ENCODE measurements around the gene TARBP1.

TARBP1 gene

GRCh38 chr1:234484218-234484617, 5.2 kb upstream of the TARBP1 start:
- Mint-ChIP-seq H3K9me3 (no peaks in the 10 kb centered on the region), H3K27ac (no peak overlapping the region), H3K4me1 (ENCODE audit: low read depth) (peaks cover 26% of the 10 kb centered on the region), H3K4me3 (no peak overlapping the region), H3K27me3 (ENCODE audit: low read depth) (peaks cover 16% of the 10 kb centered on the region), H3K36me3 (ENCODE audit: low read depth) (no peaks in the 10 kb centered on the region)

GRCh38 chr1:234481771-234482170, 2.8 kb upstream of the TARBP1 start:
- Mint-ChIP-seq H3K27ac (peak overlapping the region; percentile 3), H3K4me1 (ENCODE audit: low read depth) (peaks cover 16% of the 10 kb centered on the region), H3K4me3 (no peak overlapping the region), H3K9me3 (no peaks in the 10 kb centered on the region), H3K27me3 (ENCODE audit: low read depth) (peaks cover 16% of the 10 kb centered on the region), H3K36me3 (ENCODE audit: low read depth) (no peaks in the 10 kb centered on the region)

DNA sequence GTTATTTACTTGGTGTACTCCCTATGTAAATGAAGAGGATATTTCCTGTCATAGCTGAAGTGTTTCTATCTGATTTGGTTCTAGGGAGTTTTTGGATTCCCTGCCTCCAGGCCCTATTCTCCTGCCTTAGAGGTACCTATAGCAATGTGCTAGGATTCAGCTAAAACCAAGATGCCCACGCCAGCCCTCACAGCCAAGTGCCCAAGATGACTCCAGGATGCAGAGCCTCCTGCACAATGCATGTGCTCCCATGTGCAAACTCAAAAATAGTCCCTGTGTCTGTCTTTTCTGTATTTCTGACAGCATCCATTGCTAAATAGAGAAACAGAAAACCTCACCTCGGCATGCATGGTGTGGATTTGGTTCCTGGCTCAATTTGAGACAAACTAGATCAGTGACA, 887 bp upstream of the TARBP1 start:
- Mint-ChIP-seq H3K4me3 (no peak overlapping the region), H3K4me1 (ENCODE audit: low read depth) (peaks cover 27% of the 10 kb centered on the region), H3K36me3 (ENCODE audit: low read depth) (peaks cover 6% of the 10 kb centered on the region), H3K9me3 (peaks cover 4% of the 10 kb centered on the region), H3K27ac (no peak overlapping the region), H3K27me3 (ENCODE audit: low read depth) (peaks cover 16% of the 10 kb centered on the region)

DNA sequence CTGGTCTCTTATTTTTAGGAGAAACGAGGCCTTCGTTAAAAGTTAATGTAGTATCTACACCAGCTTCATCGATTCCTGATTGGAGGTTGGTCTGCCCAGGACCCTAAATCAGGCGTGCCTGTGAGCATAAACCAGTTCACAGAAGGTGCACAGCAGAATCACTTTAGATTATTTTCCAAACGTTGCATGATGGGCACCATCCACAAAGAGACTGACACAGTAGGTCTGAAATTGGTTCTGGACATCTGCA, 256 bp upstream of the TARBP1 start:
- peaks cover 6% of the 10 kb centered on the region for H3K36me3 Mint-ChIP-seq (ENCODE audit: low read depth)
- peak overlapping the region; percentile 76 for H3K27ac Mint-ChIP-seq
- peaks cover 16% of the 10 kb centered on the region for H3K27me3 Mint-ChIP-seq (ENCODE audit: low read depth)
- H3K4me1 Mint-ChIP-seq (ENCODE audit: low read depth): peaks cover 32% of the 10 kb centered on the region
- peaks cover 4% of the 10 kb centered on the region for H3K9me3 Mint-ChIP-seq
- H3K4me3 Mint-ChIP-seq: peak overlapping the region; percentile 59

- peak overlapping the region; percentile 79 for H3K4me3 Mint-ChIP-seq
- H3K4me1 Mint-ChIP-seq (ENCODE audit: low read depth): peaks cover 41% of the 10 kb centered on the region
- peaks cover 7% of the 10 kb centered on the region for H3K36me3 Mint-ChIP-seq (ENCODE audit: low read depth)
- peaks cover 4% of the 10 kb centered on the region for H3K9me3 Mint-ChIP-seq
- peaks cover 15% of the 10 kb centered on the region for H3K27me3 Mint-ChIP-seq (ENCODE audit: low read depth)
- peak overlapping the region; percentile 79 for H3K27ac Mint-ChIP-seq
Measured at GRCh38 chr1:234478152-234478480, 863 bp downstream of the TARBP1 start.

GRCh38 chr1:234477386-234478151, 1.4 kb downstream of the TARBP1 start:
- H3K4me1 Mint-ChIP-seq (ENCODE audit: low read depth): peaks cover 46% of the 10 kb centered on the region
- H3K36me3 Mint-ChIP-seq (ENCODE audit: low read depth): peaks cover 7% of the 10 kb centered on the region
- H3K4me3 Mint-ChIP-seq: peak overlapping the region; percentile 79
- peaks cover 9% of the 10 kb centered on the region for H3K27me3 Mint-ChIP-seq (ENCODE audit: low read depth)
- peak overlapping the region; percentile 79 for H3K27ac Mint-ChIP-seq
- H3K9me3 Mint-ChIP-seq: peaks cover 4% of the 10 kb centered on the region

DNA sequence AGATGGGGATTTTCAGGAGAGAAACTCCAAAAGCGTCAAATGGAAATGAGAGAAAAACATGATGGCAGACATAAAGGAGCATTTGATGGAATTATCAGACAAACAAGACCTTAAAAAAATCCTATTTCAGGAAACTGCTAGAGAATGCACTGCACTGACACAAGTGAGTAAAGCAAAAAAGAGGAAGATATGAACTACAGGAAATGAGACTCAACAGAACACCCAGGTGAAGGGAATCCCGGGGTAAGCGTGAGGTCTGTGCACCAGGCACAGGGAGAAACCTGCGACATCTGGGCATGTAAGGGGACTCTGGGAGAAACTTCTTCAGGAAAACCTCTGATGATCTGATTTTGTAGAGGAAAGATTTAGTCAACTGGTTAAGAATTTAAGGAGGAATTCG, 2.8 kb downstream of the TARBP1 start:
- peaks cover 7% of the 10 kb centered on the region for H3K36me3 Mint-ChIP-seq (ENCODE audit: low read depth)
- H3K27ac Mint-ChIP-seq: peak overlapping the region; percentile 73
- H3K9me3 Mint-ChIP-seq: peaks cover 4% of the 10 kb centered on the region
- no peaks in the 10 kb centered on the region for H3K27me3 Mint-ChIP-seq (ENCODE audit: low read depth)
- H3K4me3 Mint-ChIP-seq: peak overlapping the region; percentile 66
- H3K4me1 Mint-ChIP-seq (ENCODE audit: low read depth): peaks cover 46% of the 10 kb centered on the region

GRCh38 chr1:234475167-234475793, 3.7 kb downstream of the TARBP1 start:
- H3K4me3 Mint-ChIP-seq: no peak overlapping the region
- H3K27me3 Mint-ChIP-seq (ENCODE audit: low read depth): no peaks in the 10 kb centered on the region
- peaks cover 8% of the 10 kb centered on the region for H3K36me3 Mint-ChIP-seq (ENCODE audit: low read depth)
- H3K27ac Mint-ChIP-seq: no peak overlapping the region
- H3K9me3 Mint-ChIP-seq: peaks cover 4% of the 10 kb centered on the region
- H3K4me1 Mint-ChIP-seq (ENCODE audit: low read depth): peaks cover 46% of the 10 kb centered on the region

- Mint-ChIP-seq H3K4me1 (ENCODE audit: low read depth) (peaks cover 43% of the 10 kb centered on the region), H3K9me3 (peaks cover 4% of the 10 kb centered on the region), H3K36me3 (ENCODE audit: low read depth) (peaks cover 10% of the 10 kb centered on the region), H3K27ac (no peak overlapping the region), H3K27me3 (ENCODE audit: low read depth) (no peaks in the 10 kb centered on the region), H3K4me3 (no peak overlapping the region)
Measured at GRCh38 chr1:234474375-234474774, 4.6 kb downstream of the TARBP1 start.

GRCh38 chr1:234473118-234473517, 5.9 kb downstream of the TARBP1 start:
- Mint-ChIP-seq H3K36me3 (ENCODE audit: low read depth) (peaks cover 14% of the 10 kb centered on the region), H3K27ac (peak overlapping the region; percentile 66), H3K9me3 (peaks cover 4% of the 10 kb centered on the region), H3K27me3 (ENCODE audit: low read depth) (no peaks in the 10 kb centered on the region), H3K4me1 (ENCODE audit: low read depth) (peaks cover 39% of the 10 kb centered on the region), H3K4me3 (peak overlapping the region; percentile 22)

GRCh38 chr1:234469376-234469775, 9.6 kb downstream of the TARBP1 start:
- Mint-ChIP-seq H3K27me3 (ENCODE audit: low read depth) (no peaks in the 10 kb centered on the region), H3K4me3 (no peak overlapping the region), H3K4me1 (ENCODE audit: low read depth) (peaks cover 22% of the 10 kb centered on the region), H3K27ac (no peak overlapping the region), H3K9me3 (no peaks in the 10 kb centered on the region), H3K36me3 (ENCODE audit: low read depth) (peaks cover 29% of the 10 kb centered on the region)

DNA sequence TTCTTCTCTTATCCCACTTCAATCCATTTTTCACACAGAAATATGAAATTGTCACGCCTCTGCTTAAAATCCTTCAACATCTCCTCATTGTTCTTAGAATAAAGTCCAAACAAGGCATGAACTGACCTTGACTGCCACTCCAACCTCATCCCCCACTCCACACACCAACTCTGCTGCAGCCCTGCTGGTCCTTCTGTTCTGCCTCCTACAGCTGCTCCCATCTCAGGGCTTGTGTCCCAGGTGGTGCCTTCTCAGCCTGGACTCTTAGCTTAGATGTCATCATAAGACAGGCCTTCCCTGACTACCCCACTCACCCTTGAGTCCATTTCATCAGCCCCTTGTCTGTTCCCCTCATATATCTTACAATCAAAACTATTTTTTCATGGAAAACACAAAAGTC, 10.4 kb downstream of the TARBP1 start:
- Mint-ChIP-seq H3K36me3 (ENCODE audit: low read depth) (peaks cover 29% of the 10 kb centered on the region), H3K27me3 (ENCODE audit: low read depth) (no peaks in the 10 kb centered on the region), H3K4me1 (ENCODE audit: low read depth) (peaks cover 17% of the 10 kb centered on the region), H3K4me3 (no peak overlapping the region), H3K9me3 (no peaks in the 10 kb centered on the region), H3K27ac (no peak overlapping the region)

DNA sequence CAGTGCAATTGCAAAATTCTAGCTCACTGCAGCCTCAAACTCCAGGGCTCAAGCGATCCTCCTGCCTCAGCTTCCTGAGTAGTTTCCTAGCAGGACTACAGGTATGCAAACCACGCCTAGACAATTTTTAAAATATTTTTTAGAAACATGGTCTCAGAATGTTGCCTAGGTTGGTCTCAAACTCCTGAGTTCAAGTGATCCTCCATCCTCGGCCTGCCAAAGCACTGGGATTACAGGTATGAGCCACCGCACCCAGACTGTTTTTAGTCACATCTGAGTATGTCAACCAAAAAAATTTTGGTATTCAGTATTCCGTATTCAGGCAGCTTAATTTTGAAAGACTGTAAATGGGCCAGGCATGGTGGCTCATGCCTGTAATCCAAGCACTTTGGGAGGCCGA, 11.2 kb downstream of the TARBP1 start:
- no peaks in the 10 kb centered on the region for H3K27me3 Mint-ChIP-seq (ENCODE audit: low read depth)
- H3K4me3 Mint-ChIP-seq: no peak overlapping the region
- no peak overlapping the region for H3K27ac Mint-ChIP-seq
- H3K36me3 Mint-ChIP-seq (ENCODE audit: low read depth): peaks cover 33% of the 10 kb centered on the region
- H3K9me3 Mint-ChIP-seq: no peaks in the 10 kb centered on the region
- peaks cover 9% of the 10 kb centered on the region for H3K4me1 Mint-ChIP-seq (ENCODE audit: low read depth)

DNA sequence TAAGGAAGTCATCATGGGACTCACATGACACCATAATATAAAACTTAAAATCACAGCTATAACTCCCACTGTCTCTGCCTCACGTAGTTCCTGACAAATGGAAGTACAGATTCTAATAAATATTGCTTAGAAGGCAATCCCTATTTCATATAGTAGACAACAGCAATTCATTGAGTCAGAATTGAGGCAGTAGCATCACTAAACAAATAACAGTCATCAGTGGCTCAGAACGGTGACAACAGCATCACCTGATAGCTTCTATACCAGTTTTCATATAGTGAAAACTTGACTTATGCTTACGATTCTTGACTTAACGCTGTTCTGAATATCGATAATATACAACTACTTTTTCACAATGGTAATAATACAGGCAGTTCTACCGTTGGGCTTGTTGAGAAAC, 12.0 kb downstream of the TARBP1 start:
- Mint-ChIP-seq H3K27me3 (ENCODE audit: low read depth) (no peaks in the 10 kb centered on the region), H3K27ac (no peak overlapping the region), H3K9me3 (no peaks in the 10 kb centered on the region), H3K36me3 (ENCODE audit: low read depth) (peaks cover 39% of the 10 kb centered on the region), H3K4me3 (no peak overlapping the region), H3K4me1 (ENCODE audit: low read depth) (peaks cover 8% of the 10 kb centered on the region)

GRCh38 chr1:234463749-234464148, 15.2 kb downstream of the TARBP1 start:
- H3K9me3 Mint-ChIP-seq: no peaks in the 10 kb centered on the region
- peaks cover 44% of the 10 kb centered on the region for H3K36me3 Mint-ChIP-seq (ENCODE audit: low read depth)
- H3K27ac Mint-ChIP-seq: no peak overlapping the region
- no peaks in the 10 kb centered on the region for H3K27me3 Mint-ChIP-seq (ENCODE audit: low read depth)
- peaks cover 8% of the 10 kb centered on the region for H3K4me1 Mint-ChIP-seq (ENCODE audit: low read depth)
- no peak overlapping the region for H3K4me3 Mint-ChIP-seq
